Activated CD8-positive, alpha-beta memory T cell treated with anti-CD3 and anti-CD28 coated beads, Interleukin-2, amount 50 U/mL, for 48 hours (primary cell): Measurements from ENCODE around the gene ELFN2.
"Not testable (repeated sequence)": the region's sequence is repeated elsewhere in the genome, so short reads cannot be mapped to it uniquely, and the experiment has no call there.

Experiments used
- DNase-seq: peaks from one replicate; pipeline ENCODE4 v3.0.0-alpha.2; 2020

Gene ELFN2

GRCh38 chr22:37331034-37331428 lies 96.2 kb downstream of the ELFN2 start:
- no peak for DNase-seq

- DNase-seq = peak; percentile 72
Observed at GRCh38 chr22:37330200-37331033, 96.9 kb downstream of the ELFN2 start.

GRCh38 chr22:37329238-37330140 lies 97.8 kb downstream of the ELFN2 start:
- no peak for DNase-seq

- DNase-seq = not testable (repeated sequence)
Observed at GRCh38 chr22:37328538-37329237, 98.6 kb downstream of the ELFN2 start.

- DNase-seq = no peak
Observed at GRCh38 chr22:37328017-37328416, 99.3 kb downstream of the ELFN2 start.

- no peak for DNase-seq
Observed at GRCh38 chr22:37326726-37327125, 100.6 kb downstream of the ELFN2 start.

GRCh38 chr22:37325039-37325395 lies 102.3 kb downstream of the ELFN2 start:
- DNase-seq = no peak

GRCh38 chr22:37324340-37325038 lies 102.8 kb downstream of the ELFN2 start:
- no peak for DNase-seq

- no peak for DNase-seq
Observed at GRCh38 chr22:37320726-37321677, 106.3 kb downstream of the ELFN2 start.

- no peak for DNase-seq
Observed at GRCh38 chr22:37319469-37319868, 107.8 kb downstream of the ELFN2 start.

GRCh38 chr22:37318364-37319109 lies 108.7 kb downstream of the ELFN2 start:
- no peak for DNase-seq
